H1 (cell line): ENCODE results near the gene GUCY1B1. TPM values are rescaled to one million over a fixed set of nuclear protein-coding genes. Genes with fewer than 3 reads are reported as not detected.

Source experiments
- CTCF ChIA-PET: fragments of 300-600 bp; sonication (Branson Sonifier 250); formaldehyde crosslinking; loops from one replicate; lab custom pipeline; 2021; ENCODE audit not compliant: partially characterized antibody; lab: Charles Lee
- POLR2A ChIA-PET: fragments of 300-600 bp; sonication (Branson Sonifier 250); formaldehyde crosslinking; loops from one replicate; lab custom pipeline; 2021; ENCODE audit warnings: inconsistent platforms; ENCODE audit not compliant: partially characterized antibody; lab: Charles Lee
- DNase-seq, 2 experiments: peaks; one replicate each; pipeline versions ENCODE4 v3.0.0 to v3.0.0-alpha.2; 2010 to 2022; ENCODE audit warnings: low spot score in 2 of 2, low read depth in 1 of 2, mixed read lengths in 1 of 2
- FAIRE-seq: peaks from 2 replicates; lab custom pipeline; 2011; peaks lifted over from hg19 to GRCh38; lab: Jason Lieb, UNC
- H2AFZ ChIP-seq: 2 replicates; pipeline ENCODE4 v1.8.1; 2012; ENCODE audit warnings: low read length, inconsistent platforms
- H2AK5ac ChIP-seq: 2 replicates; pipeline ENCODE4 v1.6.1; 2013; ENCODE audit warnings: low read depth, low read length
- H2BK120ac ChIP-seq: replicated peaks from 2 replicates; pipeline ENCODE3; 2013; ENCODE audit warnings: low read depth, low read length, inconsistent platforms
- H2BK12ac ChIP-seq: 2 replicates; pipeline ENCODE4 v1.6.1; 2013; ENCODE audit warnings: low read depth, low read length
- H2BK15ac ChIP-seq: 2 replicates; pipeline ENCODE4 v1.6.1; 2013; ENCODE audit warnings: low read length
- H2BK20ac ChIP-seq: 2 replicates; pipeline ENCODE4 v1.6.1; 2013; ENCODE audit warnings: low read length
- H2BK5ac ChIP-seq: 2 replicates; pipeline ENCODE4 v1.6.1; 2013; ENCODE audit warnings: low read depth, low read length
- H3K14ac ChIP-seq: 2 replicates; pipeline ENCODE4 v1.6.1; 2013; ENCODE audit warnings: inconsistent platforms; ENCODE audit not compliant: insufficient read length
- H3K18ac ChIP-seq: 2 replicates; pipeline ENCODE4 v1.6.1; 2013; ENCODE audit warnings: low read length; ENCODE audit errors: extremely low read depth
- H3K23ac ChIP-seq: 2 replicates; pipeline ENCODE4 v1.6.1; 2013; ENCODE audit warnings: inconsistent platforms; ENCODE audit not compliant: insufficient read length
- H3K23me2 ChIP-seq: 2 replicates; pipeline ENCODE4 v1.6.1; 2013; ENCODE audit warnings: low read depth, low read length
- H3K27ac ChIP-seq: 2 replicates; pipeline ENCODE4 v1.6.1; 2011; ENCODE audit warnings: low read depth, low read length, inconsistent platforms
- H3K27me3 ChIP-seq, 4 experiments: replicated peaks in 1 of 4; 1 replicate in 1 of 4; 2 replicates in 3 of 4; pipeline versions ENCODE4 v1.6.1 to v1.8.1; 2011 to 2013; ENCODE audit warnings: low read length in 3 of 4, mild to moderate bottlenecking in 3 of 4, inconsistent platforms in 2 of 4, mixed read lengths in 2 of 4, moderate library complexity in 1 of 4; ENCODE audit not compliant: control insufficient read depth in 3 of 4, insufficient read depth in 3 of 4; ENCODE audit errors: extremely low read depth in 1 of 4
- H3K36me3 ChIP-seq, 4 experiments: 2 replicates each; pipeline versions ENCODE4 v1.6.1 to v1.8.1; 2011 to 2013; ENCODE audit warnings: mild to moderate bottlenecking in 4 of 4, low read length in 3 of 4, moderate library complexity in 2 of 4, control low read depth in 1 of 4, inconsistent platforms in 1 of 4; ENCODE audit not compliant: insufficient read depth in 4 of 4, control insufficient read depth in 2 of 4
- H3K4ac ChIP-seq: replicated peaks from 2 replicates; pipeline ENCODE3; 2013; ENCODE audit warnings: low read length, low read depth, mixed read lengths, inconsistent platforms; ENCODE audit not compliant: insufficient read length
- H3K4me1 ChIP-seq, 4 experiments: replicated peaks in 1 of 4; 1 replicate in 1 of 4; 2 replicates in 3 of 4; pipeline versions ENCODE4 v1.6.1 to v1.8.1; 2011 to 2013; ENCODE audit warnings: low read length in 3 of 4, inconsistent platforms in 2 of 4, mixed read lengths in 1 of 4; ENCODE audit not compliant: insufficient read depth in 4 of 4, control insufficient read depth in 3 of 4
- H3K4me2 ChIP-seq, 2 experiments: 2 replicates each; pipeline versions ENCODE4 v1.6.1 to v1.8.1; 2011 to 2013; ENCODE audit warnings: low read depth in 2 of 2, low read length in 2 of 2, control low read depth in 1 of 2, inconsistent platforms in 1 of 2, mild to moderate bottlenecking in 1 of 2; ENCODE audit not compliant: insufficient read depth in 1 of 2
- H3K4me3 ChIP-seq, 4 experiments: fragments of 200-600, 300-600 bp in 1 of 4; sonication (generic), shearing (Covaris generic), sonication (Bioruptor Twin) in 1 of 4; 2 replicates each; pipeline versions ENCODE4 v1.5.1 to v1.8.1; 2011 to 2016; ENCODE audit warnings: low read length in 4 of 4, low read depth in 3 of 4, control low read depth in 2 of 4, inconsistent platforms in 2 of 4, mild to moderate bottlenecking in 2 of 4, mixed read lengths in 1 of 4, moderate library complexity in 1 of 4; ENCODE audit not compliant: insufficient read depth in 2 of 4; ENCODE audit errors: extremely low read depth in 1 of 4
- H3K56ac ChIP-seq: replicated peaks from 2 replicates; pipeline ENCODE3; 2013; ENCODE audit warnings: low read depth, mild to moderate bottlenecking, mixed read lengths, low read length, inconsistent platforms; ENCODE audit not compliant: insufficient read length
- H3K79me1 ChIP-seq: 2 replicates; pipeline ENCODE4 v1.6.1; 2013; ENCODE audit warnings: low read depth, low read length, control low read depth
- H3K79me2 ChIP-seq, 2 experiments: 2 replicates each; pipeline versions ENCODE4 v1.6.1 to v1.8.1; 2012 to 2013; ENCODE audit warnings: low read length in 2 of 2, mild to moderate bottlenecking in 2 of 2, inconsistent platforms in 1 of 2; ENCODE audit not compliant: insufficient read depth in 2 of 2, control insufficient read depth in 1 of 2
- H3K9ac ChIP-seq, 4 experiments: replicated peaks in 1 of 4; 1 replicate in 1 of 4; 2 replicates in 3 of 4; pipeline versions ENCODE4 v1.6.1 to v1.8.1; 2011 to 2013; ENCODE audit warnings: low read depth in 3 of 4, low read length in 3 of 4, control low read depth in 2 of 4, mild to moderate bottlenecking in 2 of 4, moderate library complexity in 2 of 4, inconsistent platforms in 1 of 4; ENCODE audit errors: extremely low read depth in 1 of 4
- H3K9me3 ChIP-seq, 2 experiments: 2 replicates each; pipeline versions ENCODE4 v1.6.1 to v1.8.1; 2012 to 2013; ENCODE audit warnings: mild to moderate bottlenecking in 2 of 2, moderate library complexity in 2 of 2, control low read depth in 1 of 2, inconsistent platforms in 1 of 2, low read depth in 1 of 2, low read length in 1 of 2, mixed read lengths in 1 of 2; ENCODE audit not compliant: insufficient read depth in 2 of 2
- H4K20me1 ChIP-seq, 2 experiments: replicated peaks in 1 of 2; 2 replicates each; pipeline versions ENCODE3 to v1.8.1; 2011 to 2013; ENCODE audit warnings: inconsistent platforms in 2 of 2, low read length in 2 of 2, mild to moderate bottlenecking in 1 of 2; ENCODE audit not compliant: insufficient read depth in 2 of 2, control insufficient read depth in 1 of 2
- H4K5ac ChIP-seq: 2 replicates; pipeline ENCODE4 v1.6.1; 2013; ENCODE audit warnings: low read length, low read depth, mixed read lengths, inconsistent platforms; ENCODE audit not compliant: insufficient read length
- H4K8ac ChIP-seq: 2 replicates; pipeline ENCODE4 v1.8.0; 2013; ENCODE audit warnings: mild to moderate bottlenecking, moderate library complexity, low read length, inconsistent platforms; ENCODE audit not compliant: insufficient read depth; ENCODE audit errors: extremely low read depth
- H4K91ac ChIP-seq: replicated peaks from 2 replicates; pipeline ENCODE3; 2013; ENCODE audit warnings: low read length, mixed read lengths, inconsistent platforms; ENCODE audit not compliant: insufficient read length
- ASH2L ChIP-seq: fragments of 200-600, 300-600 bp; sonication (generic); IDR thresholded peaks from one replicate; pipeline ENCODE4 v1.7.1; 2017; ENCODE audit warnings: low read length
- BACH1 ChIP-seq: IDR thresholded peaks from 2 replicates; pipeline ENCODE4 v1.6.1; 2012; ENCODE audit warnings: low read length, improper control_type of control experiment
- BCL11A ChIP-seq, 2 experiments: IDR thresholded peaks; one replicate each; pipeline ENCODE4 v1.6.1; 2011; ENCODE audit warnings: low read depth in 2 of 2, low read length in 2 of 2, mild to moderate bottlenecking in 2 of 2
- BRCA1 ChIP-seq: IDR thresholded peaks from 2 replicates; pipeline ENCODE4 v1.6.1; 2012; ENCODE audit warnings: low read depth, low read length, improper control_type of control experiment
- CHD2 ChIP-seq: IDR thresholded peaks from 2 replicates; pipeline ENCODE4 v1.6.1; 2012; ENCODE audit warnings: low read length, improper control_type of control experiment
- CTBP2 ChIP-seq: IDR thresholded peaks from 2 replicates; pipeline ENCODE4 v1.7.0; 2011; ENCODE audit warnings: borderline replicate concordance, mild to moderate bottlenecking, moderate library complexity, mixed read lengths, low read length; ENCODE audit not compliant: insufficient read depth, insufficient read length
- EP300 ChIP-seq, 2 experiments: IDR thresholded peaks; 1 replicate in 1 of 2; 2 replicates in 1 of 2; pipeline ENCODE4 v1.6.1; 2011 to 2012; ENCODE audit warnings: low read depth in 2 of 2, low read length in 2 of 2, mild to moderate bottlenecking in 2 of 2, borderline replicate concordance in 1 of 2, inconsistent platforms in 1 of 2, moderate library complexity in 1 of 2
- GTF2F1 ChIP-seq: IDR thresholded peaks from 2 replicates; pipeline ENCODE4 v1.6.1; 2012; ENCODE audit warnings: low read depth, low read length, improper control_type of control experiment, borderline replicate concordance
- HDAC6 ChIP-seq: IDR thresholded peaks from one replicate; pipeline ENCODE4 v1.7.1; 2012; ENCODE audit warnings: low read depth, mild to moderate bottlenecking, inconsistent platforms, low read length, moderate library complexity
- KDM4A ChIP-seq: IDR thresholded peaks from one replicate; pipeline ENCODE4 v1.7.1; 2012; ENCODE audit warnings: low read depth, mild to moderate bottlenecking, moderate library complexity, low read length, inconsistent platforms; ENCODE audit not compliant: severe bottlenecking
- MAX ChIP-seq: IDR thresholded peaks from 2 replicates; pipeline ENCODE4 v1.6.1; 2012; ENCODE audit warnings: inconsistent platforms
- RXRA ChIP-seq: IDR thresholded peaks from 2 replicates; pipeline ENCODE4 v1.6.1; 2011; ENCODE audit warnings: low read depth, mild to moderate bottlenecking, low read length, moderate library complexity; ENCODE audit not compliant: insufficient read depth
- SP4 ChIP-seq: IDR thresholded peaks from 2 replicates; pipeline ENCODE4 v1.6.1; 2012; ENCODE audit warnings: low read length, inconsistent platforms
- SUZ12 ChIP-seq: fragments of 200-600 bp; sonication (generic); IDR thresholded peaks from 2 replicates; pipeline ENCODE4 v1.6.1; 2012; ENCODE audit warnings: mild to moderate bottlenecking, inconsistent platforms, low read length, moderate library complexity, mixed read lengths
- TCF12 ChIP-seq: IDR thresholded peaks from 2 replicates; pipeline ENCODE4 v1.6.1; 2011; ENCODE audit warnings: low read depth, mild to moderate bottlenecking, low read length
- WGBS, 2 experiments: shearing (Covaris generic) in 1 of 2; methylation state at CpG; one replicate each; pipeline versions ENCODE4 v1.1.6 to v1.1.7; 2013 to 2015; ENCODE audit warnings: low lambda C conversion rate in 2 of 2, mixed read lengths in 2 of 2, inconsistent platforms in 1 of 2, low coverage in 1 of 2, missing lambda C conversion rate in 1 of 2; ENCODE audit not compliant: insufficient replicate concordance in 2 of 2, insufficient coverage in 1 of 2, insufficient read length in 1 of 2; ENCODE audit errors: extremely low coverage in 1 of 2, missing lambda C conversion rate in 1 of 2; 5-methylcytosine and 5-hydroxymethylcytosine counted together
- polyA plus RNA-seq, 7 experiments: library from polyadenylated mRNA; depleted of rRNA in 3 of 7; stranded (reverse) in 5 of 7; unstranded in 2 of 7; fragments of >200 nt in 5 of 7; fragments of 200-250 nt in 2 of 7; gene quantifications; 1 replicate in 5 of 7; 2 replicates in 1 of 7; 4 replicates in 1 of 7; pipeline versions ENCODE4 v1.2.1 to v1.2.3, GENCODE V29; 2011 to 2013; ENCODE audit warnings: missing spikeins in 2 of 7, mixed read lengths in 2 of 7
- total RNA-seq: library from RNA; stranded (reverse); fragmentation: NEBNext Ultra II Directional; extraction: Animal tissue kit (Norgen Biotek cat#: 25700); gene quantifications from 2 replicates; pipeline ENCODE4 v1.2.1, GENCODE V29; 2021

Gene GUCY1B1
- total and polyA plus RNA-seq, 2 of the 8 experiments (the other 6 are each of a cell fraction or from before 2014, with no cell fraction given), result 1.5 to 2.9 TPM

- no peak overlapping the region for H3K18ac ChIP-seq
- CTCF ChIA-PET, result interaction anchor here (0.6 kb wide), 1 partner anchor 100 kb away, joined by 3 read pairs; no protein-coding TSS in a partner anchor
- no peak for TF ChIP-seq KDM4A
- no peak for TF ChIP-seq CHD2
- no peak for TF ChIP-seq TCF12
- no peak for TF ChIP-seq RXRA
- no peak for TF ChIP-seq HDAC6
- TF ChIP-seq MAX, result no peak
- TF ChIP-seq BCL11A (IDR thresholded peaks at IDR 0.05; ENCODE audit: low read depth in 2 of 2, low read length in 2 of 2), result no peak
- no peak for TF ChIP-seq BACH1
- no peak for TF ChIP-seq BRCA1
- no peak for TF ChIP-seq SUZ12
- no peak for TF ChIP-seq CTBP2
- TF ChIP-seq SP4, result no peak
- TF ChIP-seq ASH2L, result no peak
- no peak for TF ChIP-seq GTF2F1
- no peak for TF ChIP-seq EP300 (IDR thresholded peaks at IDR 0.05; ENCODE audit: borderline replicate concordance in 1 of 2, low read depth in 2 of 2, low read length in 2 of 2)
These were observed 94.4 kb downstream of the GUCY1B1 start for GRCh38 chr4:155853189-155853588.

More at GRCh38 chr4:155853189-155853588, 94.4 kb downstream of the GUCY1B1 start:
- no peak overlapping the region for H3K14ac ChIP-seq
- no peaks in the 10 kb centered on the region for H3K9me3 ChIP-seq
- DNase-seq (no peak), FAIRE-seq (no peak)
- H3K4me2 ChIP-seq, result no peak overlapping the region
- no peak overlapping the region for H2AK5ac ChIP-seq
- no peaks in the 10 kb centered on the region for H4K20me1 ChIP-seq
- H3K4me3 ChIP-seq, result no peak overlapping the region
- no peaks in the 10 kb centered on the region for H3K79me1 ChIP-seq
- no peak overlapping the region for H2BK5ac ChIP-seq
- H3K36me3 ChIP-seq, result no peaks in the 10 kb centered on the region
- no peaks in the 10 kb centered on the region for H3K23me2 ChIP-seq
- H3K79me2 ChIP-seq, result no peaks in the 10 kb centered on the region
- no peak overlapping the region for H4K91ac ChIP-seq
- H2BK120ac ChIP-seq, result no peak overlapping the region
- H3K27me3 ChIP-seq, result no peaks in the 10 kb centered on the region
- H3K9ac ChIP-seq, result no peak overlapping the region
- H2BK20ac ChIP-seq, result no peak overlapping the region
- no peak overlapping the region for H3K56ac ChIP-seq
- no peaks in the 10 kb centered on the region for H3K4me1 ChIP-seq
- 98% methylated on average over 3 of the region's 3 CpGs; no CpG with 5 or more reads in 1 of the 2 experiments for WGBS, 2 experiments
- no peak overlapping the region for H3K4ac ChIP-seq
- POLR2A ChIA-PET, result no interaction called here
- H4K8ac ChIP-seq, result no peak overlapping the region
- no peak overlapping the region for H2AFZ ChIP-seq
- no peak overlapping the region for H3K27ac ChIP-seq
- no peak overlapping the region for H4K5ac ChIP-seq
- no peak overlapping the region for H2BK15ac ChIP-seq
- H2BK12ac ChIP-seq, result no peak overlapping the region
- no peak overlapping the region for H3K23ac ChIP-seq
